Measurements from ENCODE around the gene ATP2B2.

The ATP2B2 gene

GRCh38 chr3:10423171-10423882 lies 82.1 kb downstream of the ATP2B2 start:
- Histone ChIP-seq H3K4me1 (ENCODE audit: control insufficient read depth in 1 of 2, insufficient read depth in 2 of 2, low read length in 2 of 2) (no peaks in the 10 kb centered on the region), H2AK5ac (ENCODE audit: low read length) (no peak overlapping the region), H3K4me3 (ENCODE audit: low read depth, low read length) (no peak overlapping the region), H2AFZ (ENCODE audit: insufficient read depth, low read length, poor library complexity) (no peak overlapping the region), H2BK120ac (ENCODE audit: insufficient read depth, low read length, poor library complexity) (no peak overlapping the region), H3K18ac (ENCODE audit: low read length) (no peak overlapping the region), H3K23ac (ENCODE audit: low read length) (no peak overlapping the region), H4K12ac (ENCODE audit: low read depth, low read length) (no peak overlapping the region), H3K9me3 (ENCODE audit: insufficient read depth, low read depth, low read length) (peaks cover 2% of the 10 kb centered on the region), H3K9ac (ENCODE audit: low read length) (no peak overlapping the region), H3K27me3 (ENCODE audit: insufficient read depth, low read length) (no peaks in the 10 kb centered on the region), H3K79me1 (ENCODE audit: low read length) (no peaks in the 10 kb centered on the region), H3K27ac (ENCODE audit: low read depth, low read length) (no peak overlapping the region), H3K79me2 (ENCODE audit: control insufficient read depth, insufficient read depth, low read length, poor library complexity) (no peaks in the 10 kb centered on the region), H3K4ac (ENCODE audit: low read depth, low read length) (no peak overlapping the region), H4K91ac (ENCODE audit: low read depth, low read length) (no peak overlapping the region), H3K4me2 (ENCODE audit: low read length) (no peak overlapping the region), H3K36me3 (ENCODE audit: control insufficient read depth in 1 of 2, insufficient read depth in 2 of 2, low read length in 2 of 2) (no peaks in the 10 kb centered on the region), H3K14ac (ENCODE audit: low read length) (no peak overlapping the region), H2BK5ac (ENCODE audit: low read depth, low read length, poor library complexity) (no peak overlapping the region), H4K8ac (ENCODE audit: low read depth, low read length) (no peak overlapping the region), H2BK12ac (ENCODE audit: low read length) (no peak overlapping the region)
- no peak for DNase-seq
- WGBS (ENCODE audit: extremely low coverage, insufficient coverage, insufficient read length): no CpG with 5 or more reads among the region's 14 CpGs

- H4K12ac ChIP-seq (ENCODE audit: low read depth, low read length): no peak overlapping the region
- H3K36me3 ChIP-seq (ENCODE audit: control insufficient read depth in 1 of 2, insufficient read depth in 2 of 2, low read length in 2 of 2): no peaks in the 10 kb centered on the region
- no peak overlapping the region for H2AFZ ChIP-seq (ENCODE audit: insufficient read depth, low read length, poor library complexity)
- no peak for DNase-seq
- H3K79me2 ChIP-seq (ENCODE audit: control insufficient read depth, insufficient read depth, low read length, poor library complexity): no peaks in the 10 kb centered on the region
- no peak overlapping the region for H3K4me2 ChIP-seq (ENCODE audit: low read length)
- H3K18ac ChIP-seq (ENCODE audit: low read length): no peak overlapping the region
- WGBS (ENCODE audit: extremely low coverage, insufficient coverage, insufficient read length): no CpG with 5 or more reads among the region's 5 CpGs
- no peaks in the 10 kb centered on the region for H3K27me3 ChIP-seq (ENCODE audit: insufficient read depth, low read length)
- no peak overlapping the region for H2BK5ac ChIP-seq (ENCODE audit: low read depth, low read length, poor library complexity)
- H3K9me3 ChIP-seq (ENCODE audit: insufficient read depth, low read depth, low read length): peaks cover 2% of the 10 kb centered on the region
- H4K8ac ChIP-seq (ENCODE audit: low read depth, low read length): no peak overlapping the region
- no peak overlapping the region for H2AK5ac ChIP-seq (ENCODE audit: low read length)
- no peak overlapping the region for H3K4me3 ChIP-seq (ENCODE audit: low read depth, low read length)
- no peak overlapping the region for H3K14ac ChIP-seq (ENCODE audit: low read length)
- no peak overlapping the region for H4K91ac ChIP-seq (ENCODE audit: low read depth, low read length)
- no peaks in the 10 kb centered on the region for H3K4me1 ChIP-seq (ENCODE audit: control insufficient read depth in 1 of 2, insufficient read depth in 2 of 2, low read length in 2 of 2)
- H2BK120ac ChIP-seq (ENCODE audit: insufficient read depth, low read length, poor library complexity): no peak overlapping the region
- H3K23ac ChIP-seq (ENCODE audit: low read length): no peak overlapping the region
- H3K4ac ChIP-seq (ENCODE audit: low read depth, low read length): no peak overlapping the region
- H3K9ac ChIP-seq (ENCODE audit: low read length): no peak overlapping the region
- no peaks in the 10 kb centered on the region for H3K79me1 ChIP-seq (ENCODE audit: low read length)
- no peak overlapping the region for H2BK12ac ChIP-seq (ENCODE audit: low read length)
- no peak overlapping the region for H3K27ac ChIP-seq (ENCODE audit: low read depth, low read length)
Measured at GRCh38 chr3:10421996-10422395, 83.4 kb downstream of the ATP2B2 start.

GRCh38 chr3:10420745-10421475 lies 84.5 kb downstream of the ATP2B2 start:
- Histone ChIP-seq H4K12ac (ENCODE audit: low read depth, low read length) (no peak overlapping the region), H3K27me3 (ENCODE audit: insufficient read depth, low read length) (no peaks in the 10 kb centered on the region), H3K4me2 (ENCODE audit: low read length) (no peak overlapping the region), H2AFZ (ENCODE audit: insufficient read depth, low read length, poor library complexity) (no peak overlapping the region), H2BK120ac (ENCODE audit: insufficient read depth, low read length, poor library complexity) (no peak overlapping the region), H3K9me3 (ENCODE audit: insufficient read depth, low read depth, low read length) (peaks cover 2% of the 10 kb centered on the region), H3K9ac (ENCODE audit: low read length) (no peak overlapping the region), H3K27ac (ENCODE audit: low read depth, low read length) (no peak overlapping the region), H2BK12ac (ENCODE audit: low read length) (no peak overlapping the region), H3K4me3 (ENCODE audit: low read depth, low read length) (no peak overlapping the region), H3K4ac (ENCODE audit: low read depth, low read length) (no peak overlapping the region), H3K79me1 (ENCODE audit: low read length) (no peaks in the 10 kb centered on the region), H3K14ac (ENCODE audit: low read length) (no peak overlapping the region), H3K18ac (ENCODE audit: low read length) (no peak overlapping the region), H2BK5ac (ENCODE audit: low read depth, low read length, poor library complexity) (no peak overlapping the region), H3K23ac (ENCODE audit: low read length) (no peak overlapping the region), H3K36me3 (ENCODE audit: control insufficient read depth in 1 of 2, insufficient read depth in 2 of 2, low read length in 2 of 2) (no peaks in the 10 kb centered on the region), H4K8ac (ENCODE audit: low read depth, low read length) (no peak overlapping the region), H4K91ac (ENCODE audit: low read depth, low read length) (no peak overlapping the region), H3K4me1 (ENCODE audit: control insufficient read depth in 1 of 2, insufficient read depth in 2 of 2, low read length in 2 of 2) (no peaks in the 10 kb centered on the region), H2AK5ac (ENCODE audit: low read length) (no peak overlapping the region), H3K79me2 (ENCODE audit: control insufficient read depth, insufficient read depth, low read length, poor library complexity) (no peaks in the 10 kb centered on the region)
- no peak for DNase-seq
- WGBS (ENCODE audit: extremely low coverage, insufficient coverage, insufficient read length): no CpG with 5 or more reads among the region's 6 CpGs

- Histone ChIP-seq H3K14ac (ENCODE audit: low read length) (no peak overlapping the region), H4K8ac (ENCODE audit: low read depth, low read length) (no peak overlapping the region), H3K23ac (ENCODE audit: low read length) (no peak overlapping the region), H3K18ac (ENCODE audit: low read length) (no peak overlapping the region), H2BK120ac (ENCODE audit: insufficient read depth, low read length, poor library complexity) (no peak overlapping the region), H3K36me3 (ENCODE audit: control insufficient read depth in 1 of 2, insufficient read depth in 2 of 2, low read length in 2 of 2) (no peaks in the 10 kb centered on the region), H4K12ac (ENCODE audit: low read depth, low read length) (no peak overlapping the region), H3K9me3 (ENCODE audit: insufficient read depth, low read depth, low read length) (peaks cover 2% of the 10 kb centered on the region), H3K4me1 (ENCODE audit: control insufficient read depth in 1 of 2, insufficient read depth in 2 of 2, low read length in 2 of 2) (no peaks in the 10 kb centered on the region), H4K91ac (ENCODE audit: low read depth, low read length) (no peak overlapping the region), H3K4me2 (ENCODE audit: low read length) (no peak overlapping the region), H3K4me3 (ENCODE audit: low read depth, low read length) (no peak overlapping the region), H2BK5ac (ENCODE audit: low read depth, low read length, poor library complexity) (no peak overlapping the region), H3K79me1 (ENCODE audit: low read length) (no peaks in the 10 kb centered on the region), H2AK5ac (ENCODE audit: low read length) (no peak overlapping the region), H3K4ac (ENCODE audit: low read depth, low read length) (no peak overlapping the region), H2BK12ac (ENCODE audit: low read length) (no peak overlapping the region), H2AFZ (ENCODE audit: insufficient read depth, low read length, poor library complexity) (no peak overlapping the region), H3K27me3 (ENCODE audit: insufficient read depth, low read length) (no peaks in the 10 kb centered on the region), H3K27ac (ENCODE audit: low read depth, low read length) (no peak overlapping the region), H3K9ac (ENCODE audit: low read length) (no peak overlapping the region), H3K79me2 (ENCODE audit: control insufficient read depth, insufficient read depth, low read length, poor library complexity) (no peaks in the 10 kb centered on the region)
- DNase-seq: no peak
- no CpG with 5 or more reads among the region's 11 CpGs for WGBS (ENCODE audit: extremely low coverage, insufficient coverage, insufficient read length)
Measured at GRCh38 chr3:10419637-10420232, 85.7 kb downstream of the ATP2B2 start.
